ENCODE results near the gene ZSCAN25. TPM values are rescaled to one million over a fixed set of nuclear protein-coding genes. Genes with fewer than 3 reads are reported as not detected.

The ZSCAN25 gene
- total and polyA plus RNA-seq, 2 of the 13 experiments (the other 11 are each of a cell fraction or from before 2014, with no cell fraction given), result 12.1 to 16.8 TPM

DNA sequence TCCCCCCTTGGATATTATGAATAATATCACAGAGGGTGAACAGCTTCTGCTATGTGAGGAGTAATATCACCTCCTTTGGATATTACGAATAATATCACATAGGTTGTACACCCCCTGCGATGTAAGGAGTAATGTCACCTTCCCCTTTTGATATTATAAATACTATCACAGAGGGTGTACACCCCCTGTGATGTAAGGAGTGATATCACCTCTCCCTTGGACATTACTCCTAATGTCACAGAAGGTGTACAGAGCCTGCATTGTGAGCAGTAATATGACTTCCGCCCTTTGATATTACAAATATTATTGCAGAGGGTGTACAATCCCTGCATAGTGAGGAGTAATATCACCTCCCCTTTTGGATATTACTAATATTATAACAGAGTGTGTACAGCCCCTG, 27.9 kb upstream of the ZSCAN25 start (continued):
- TF ChIP-seq HNRNPLL (IDR thresholded peaks at IDR 0.05; ENCODE audit: low read depth, low read length, poor library complexity, severe bottlenecking) (no peak), ZNF30 (CRISPR knock-in tag; IDR thresholded peaks at IDR 0.05) (no peak), ZFP41 (CRISPR knock-in tag; IDR thresholded peaks at IDR 0.05; ENCODE audit: borderline replicate concordance) (no peak)
- TF ChIP-seq, protein P1, sequence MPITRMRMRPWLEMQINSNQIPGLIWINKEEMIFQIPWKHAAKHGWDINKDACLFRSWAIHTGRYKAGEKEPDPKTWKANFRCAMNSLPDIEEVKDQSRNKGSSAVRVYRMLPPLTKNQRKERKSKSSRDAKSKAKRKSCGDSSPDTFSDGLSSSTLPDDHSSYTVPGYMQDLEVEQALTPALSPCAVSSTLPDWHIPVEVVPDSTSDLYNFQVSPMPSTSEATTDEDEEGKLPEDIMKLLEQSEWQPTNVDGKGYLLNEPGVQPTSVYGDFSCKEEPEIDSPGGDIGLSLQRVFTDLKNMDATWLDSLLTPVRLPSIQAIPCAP (CRISPR knock-in tag; IDR thresholded peaks at IDR 0.05; ENCODE audit: low read depth), result no peak
- TF ChIP-seq, protein P2, sequence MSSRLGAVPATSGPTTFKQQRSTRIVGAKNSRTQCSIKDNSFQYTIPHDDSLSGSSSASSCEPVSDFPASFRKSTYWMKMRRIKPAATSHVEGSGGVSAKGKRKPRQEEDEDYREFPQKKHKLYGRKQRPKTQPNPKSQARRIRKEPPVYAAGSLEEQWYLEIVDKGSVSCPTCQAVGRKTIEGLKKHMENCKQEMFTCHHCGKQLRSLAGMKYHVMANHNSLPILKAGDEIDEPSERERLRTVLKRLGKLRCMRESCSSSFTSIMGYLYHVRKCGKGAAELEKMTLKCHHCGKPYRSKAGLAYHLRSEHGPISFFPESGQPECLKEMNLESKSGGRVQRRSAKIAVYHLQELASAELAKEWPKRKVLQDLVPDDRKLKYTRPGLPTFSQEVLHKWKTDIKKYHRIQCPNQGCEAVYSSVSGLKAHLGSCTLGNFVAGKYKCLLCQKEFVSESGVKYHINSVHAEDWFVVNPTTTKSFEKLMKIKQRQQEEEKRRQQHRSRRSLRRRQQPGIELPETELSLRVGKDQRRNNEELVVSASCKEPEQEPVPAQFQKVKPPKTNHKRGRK (CRISPR knock-in tag; IDR thresholded peaks at IDR 0.05), result no peak

DNA sequence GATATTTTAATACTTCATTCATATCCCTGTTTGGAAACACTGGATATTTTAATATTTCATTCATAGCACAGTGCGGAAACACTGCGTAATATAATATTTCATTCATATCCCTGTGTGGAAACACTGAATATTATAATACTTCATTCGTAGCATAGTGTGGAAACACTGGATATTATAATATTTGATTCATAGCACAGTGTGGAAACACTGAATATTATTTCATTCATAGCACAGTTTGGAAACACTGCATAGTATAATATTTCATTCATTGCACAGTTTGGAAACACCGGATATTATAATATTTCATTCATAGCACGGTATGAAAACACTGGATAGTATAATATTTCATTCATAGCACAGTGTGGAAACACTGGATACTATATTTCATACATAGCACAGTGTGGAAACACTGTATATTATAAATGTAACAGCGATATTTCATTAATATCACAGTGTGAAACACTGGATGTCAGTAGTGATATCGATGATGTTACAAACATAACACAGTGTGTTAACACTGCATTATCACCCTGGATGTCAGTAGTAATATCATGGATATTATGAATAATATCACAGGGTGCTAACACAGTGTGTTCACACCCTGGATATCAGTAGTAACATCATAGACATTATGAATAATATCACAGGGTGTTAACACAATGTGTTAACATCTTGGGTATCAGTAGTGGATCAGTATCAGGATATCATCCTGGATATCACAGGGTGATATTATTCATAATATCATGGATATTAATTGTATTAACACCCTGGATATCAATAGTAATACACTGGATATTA, 21.6 kb upstream of the ZSCAN25 start:
- BruUV-seq (replicated peaks), result no TSS peak
- H3K4me2 ChIP-seq (ENCODE audit: low read depth, low read length), result no peak overlapping the region
- no peaks in the 10 kb centered on the region for H4K20me1 ChIP-seq (ENCODE audit: insufficient read depth, low read length)
- H3K9ac ChIP-seq (ENCODE audit: insufficient read depth, low read depth, low read length), result no peak overlapping the region
- no peaks in the 10 kb centered on the region for H3K9me3 ChIP-seq (ENCODE audit: low read length)
- 57% methylated on average over 7 of the region's 7 CpGs for WGBS (ENCODE audit: low lambda C conversion rate)
- FAIRE-seq (no peak), DNase-seq (ENCODE audit: low spot score) (no peak), ATAC-seq (no peak)
- ChIA-PET POLR2A (no interaction called here), CTCF (ENCODE audit: low intra/inter-chr PET ratio, low total read pairs) (no interaction called here)
- H3K4me3 ChIP-seq (replicated peaks in 1 of 3; ENCODE audit: insufficient read depth in 1 of 3, low read depth in 2 of 3, low read length in 3 of 3), result no peak overlapping the region
- no peaks in the 10 kb centered on the region for H3K79me2 ChIP-seq (ENCODE audit: insufficient read depth, low read length)
- no peaks in the 10 kb centered on the region for H3K36me3 ChIP-seq (replicated peaks in 1 of 2; ENCODE audit: control insufficient read depth in 1 of 2, insufficient read depth in 2 of 2, low read length in 2 of 2)
- no peaks in the 10 kb centered on the region for H3K27me3 ChIP-seq (ENCODE audit: control insufficient read depth in 1 of 2, insufficient read depth in 2 of 2, low read length in 2 of 2)
- in situ Hi-C loops (cut with HindIII; ENCODE audit: extremely low pct_ligation_motif_present, low pct_unique_long_range_greater_than_20kb) (no loop called here), intact Hi-C loops (cut with micrococcal nuclease; ENCODE audit: unreplicated experiment) (no loop called here)
- no peak overlapping the region for H3K27ac ChIP-seq (ENCODE audit: extremely low read length, insufficient read depth, low read length)
- no peaks in the 10 kb centered on the region for H3K4me1 ChIP-seq (ENCODE audit: insufficient read depth, low read length)
- no peak overlapping the region for H2AFZ ChIP-seq (ENCODE audit: low read length)
- TF ChIP-seq POLR2A (IDR thresholded peaks at IDR 0.05; ENCODE audit: insufficient read depth in 1 of 2, low read depth in 2 of 2, low read length in 2 of 2) (no peak), SNRNP70 (IDR thresholded peaks at IDR 0.05; ENCODE audit: low read depth, low read length) (no peak), ZKSCAN1 (IDR thresholded peaks at IDR 0.05; ENCODE audit: low read length) (no peak), HNRNPK (IDR thresholded peaks at IDR 0.05; ENCODE audit: low read depth, low read length, poor library complexity, severe bottlenecking) (no peak), GZF1 (CRISPR knock-in tag; IDR thresholded peaks at IDR 0.05) (no peak), ZNF430 (CRISPR knock-in tag; IDR thresholded peaks at IDR 0.05) (no peak), TOPORS (CRISPR knock-in tag; IDR thresholded peaks at IDR 0.05) (no peak)
- TF ChIP-seq, protein P3, sequence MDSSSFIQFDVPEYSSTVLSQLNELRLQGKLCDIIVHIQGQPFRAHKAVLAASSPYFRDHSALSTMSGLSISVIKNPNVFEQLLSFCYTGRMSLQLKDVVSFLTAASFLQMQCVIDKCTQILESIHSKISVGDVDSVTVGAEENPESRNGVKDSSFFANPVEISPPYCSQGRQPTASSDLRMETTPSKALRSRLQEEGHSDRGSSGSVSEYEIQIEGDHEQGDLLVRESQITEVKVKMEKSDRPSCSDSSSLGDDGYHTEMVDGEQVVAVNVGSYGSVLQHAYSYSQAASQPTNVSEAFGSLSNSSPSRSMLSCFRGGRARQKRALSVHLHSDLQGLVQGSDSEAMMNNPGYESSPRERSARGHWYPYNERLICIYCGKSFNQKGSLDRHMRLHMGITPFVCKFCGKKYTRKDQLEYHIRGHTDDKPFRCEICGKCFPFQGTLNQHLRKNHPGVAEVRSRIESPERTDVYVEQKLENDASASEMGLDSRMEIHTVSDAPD (CRISPR knock-in tag; IDR thresholded peaks at IDR 0.05), result no peak
- TF ChIP-seq, protein P4, sequence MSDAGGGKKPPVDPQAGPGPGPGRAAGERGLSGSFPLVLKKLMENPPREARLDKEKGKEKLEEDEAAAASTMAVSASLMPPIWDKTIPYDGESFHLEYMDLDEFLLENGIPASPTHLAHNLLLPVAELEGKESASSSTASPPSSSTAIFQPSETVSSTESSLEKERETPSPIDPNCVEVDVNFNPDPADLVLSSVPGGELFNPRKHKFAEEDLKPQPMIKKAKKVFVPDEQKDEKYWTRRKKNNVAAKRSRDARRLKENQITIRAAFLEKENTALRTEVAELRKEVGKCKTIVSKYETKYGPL (CRISPR knock-in tag; IDR thresholded peaks at IDR 0.05), result no peak

Measured in HepG2 (cell line).